ENCODE results near the gene TAS1R1. TPM values are rescaled to one million over a fixed set of nuclear protein-coding genes. Genes with fewer than 3 reads are reported as not detected.

Gene TAS1R1
- not detected for total RNA-seq

DNA sequence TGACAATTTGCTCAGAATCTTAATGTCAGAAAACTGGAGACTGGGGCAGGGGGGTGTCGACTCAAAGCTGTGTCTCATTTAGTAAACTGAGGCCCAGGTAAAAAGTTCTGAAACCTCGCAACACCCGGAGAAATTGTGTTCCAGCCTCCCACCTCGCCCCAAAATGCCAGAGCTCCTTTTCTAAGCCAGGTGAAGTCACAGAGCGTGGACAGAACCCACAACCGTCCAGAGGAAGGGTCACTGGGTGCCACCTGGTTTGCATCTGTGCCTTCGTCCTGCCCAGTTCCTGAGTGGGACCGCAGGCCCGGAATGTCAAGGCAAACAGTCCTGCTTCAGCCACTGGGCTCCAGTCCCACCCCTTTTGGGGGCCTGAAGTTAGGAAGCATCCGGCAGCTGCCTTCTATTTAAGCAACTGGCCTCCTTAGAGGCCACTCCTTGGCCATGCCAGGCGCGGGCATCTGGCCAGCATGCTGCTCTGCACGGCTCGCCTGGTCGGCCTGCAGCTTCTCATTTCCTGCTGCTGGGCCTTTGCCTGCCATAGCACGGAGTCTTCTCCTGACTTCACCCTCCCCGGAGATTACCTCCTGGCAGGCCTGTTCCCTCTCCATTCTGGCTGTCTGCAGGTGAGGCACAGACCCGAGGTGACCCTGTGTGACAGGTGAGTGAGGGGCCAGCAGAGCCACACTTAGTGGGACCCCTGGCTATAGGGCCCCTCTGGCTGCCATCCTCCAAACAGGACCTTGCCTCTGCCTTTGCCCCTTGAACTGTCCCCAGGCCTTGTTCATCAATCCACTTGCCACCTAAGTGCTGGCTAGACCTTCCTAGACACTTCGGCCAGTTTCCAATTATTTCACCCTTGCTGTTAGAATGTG is at the start of gene TAS1R1:
TAS1R1 (plus strand) TSS at position 401 of the 872 bp plus-strand sequence; CDS start at position 468, 67 bp downstream.
- no peak for DNase-seq (ENCODE audit: low read depth in 2 of 3, low spot score in 2 of 3)

DNA sequence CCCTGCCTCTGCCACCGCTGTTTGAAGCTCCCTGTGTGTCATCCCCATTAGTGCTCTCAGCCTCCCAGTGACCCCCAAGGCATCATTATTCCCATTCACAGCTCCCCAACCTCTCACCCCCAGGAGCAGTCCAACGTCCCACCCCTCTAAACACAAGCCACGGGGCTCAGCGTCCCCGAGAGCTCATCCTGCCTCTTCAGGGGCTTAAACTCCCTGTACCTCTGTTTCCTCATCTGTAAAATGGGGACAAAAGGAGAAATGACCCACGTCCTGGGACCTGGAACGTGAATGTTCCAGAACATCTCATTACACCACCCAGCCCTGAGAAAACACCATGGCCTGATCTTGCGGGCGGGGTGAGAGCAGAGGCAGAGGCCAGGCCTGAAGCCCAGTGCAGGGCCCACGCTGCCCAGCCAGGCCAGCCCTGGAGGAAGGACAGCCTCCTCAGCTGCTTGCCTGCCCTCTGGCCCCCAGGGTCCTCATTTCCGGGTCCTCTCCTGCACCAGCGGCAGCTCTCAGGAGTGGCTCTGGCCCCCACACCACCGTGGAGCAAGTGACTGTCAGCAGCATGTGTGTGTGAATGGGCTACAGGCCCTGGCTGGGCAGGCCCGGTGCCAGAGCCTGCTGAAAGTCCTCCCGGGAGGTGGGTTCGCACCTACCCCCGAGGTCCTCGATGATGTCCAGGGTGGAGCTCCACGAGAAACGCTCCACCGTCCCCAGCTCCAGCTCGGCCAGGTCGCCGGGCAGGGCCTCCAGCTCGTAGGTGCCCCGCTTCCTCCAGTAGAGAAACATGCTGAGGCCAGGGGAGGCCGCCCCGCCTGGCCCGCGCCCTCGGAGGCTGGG is 49.5 kb upstream of the TAS1R1 start:
- DNase-seq (ENCODE audit: low read depth in 2 of 3, low spot score in 2 of 3), result no peak

DNA sequence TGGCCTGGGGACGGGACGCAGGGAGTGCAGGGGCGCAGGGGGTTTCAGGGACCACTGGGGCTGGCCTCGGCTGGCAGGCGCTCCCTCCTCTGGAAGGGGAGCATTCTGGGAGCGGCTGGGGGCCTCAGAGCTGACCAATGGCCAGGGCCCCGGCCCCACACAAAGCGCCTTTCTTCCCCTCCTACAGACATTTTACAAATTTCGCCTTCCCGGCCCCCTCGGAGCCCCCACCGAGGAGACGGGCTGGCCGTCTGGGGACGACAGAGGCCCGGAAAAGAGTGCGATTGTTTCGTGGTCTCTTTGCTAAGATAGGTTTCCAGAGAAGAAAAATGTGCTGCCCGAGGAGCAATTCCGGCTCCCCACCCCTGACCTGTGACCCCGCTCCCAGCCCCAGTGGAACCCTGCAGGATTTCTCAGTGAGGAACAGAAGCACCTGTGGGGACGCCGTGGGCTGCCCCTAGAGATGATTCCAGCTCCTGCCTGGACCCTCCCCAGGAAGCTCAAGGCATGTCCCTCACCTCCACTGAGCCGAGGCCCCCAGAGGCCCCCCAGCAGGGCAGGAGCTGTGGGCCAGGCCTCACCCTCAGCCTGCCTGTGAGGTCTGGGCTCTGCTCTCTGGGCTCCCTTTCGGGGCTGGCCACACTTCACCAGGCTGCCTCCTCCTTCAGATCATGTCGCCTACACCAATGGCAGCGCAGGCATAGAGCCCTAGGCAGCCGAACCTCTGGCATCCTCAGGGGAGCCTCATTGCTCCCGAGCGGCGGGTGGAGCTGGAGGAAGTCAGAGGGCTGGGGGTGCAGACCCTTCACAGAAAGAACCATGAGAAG is 48.7 kb upstream of the TAS1R1 start:
- DNase-seq (ENCODE audit: low read depth in 2 of 3, low spot score in 2 of 3), result no peak

DNA sequence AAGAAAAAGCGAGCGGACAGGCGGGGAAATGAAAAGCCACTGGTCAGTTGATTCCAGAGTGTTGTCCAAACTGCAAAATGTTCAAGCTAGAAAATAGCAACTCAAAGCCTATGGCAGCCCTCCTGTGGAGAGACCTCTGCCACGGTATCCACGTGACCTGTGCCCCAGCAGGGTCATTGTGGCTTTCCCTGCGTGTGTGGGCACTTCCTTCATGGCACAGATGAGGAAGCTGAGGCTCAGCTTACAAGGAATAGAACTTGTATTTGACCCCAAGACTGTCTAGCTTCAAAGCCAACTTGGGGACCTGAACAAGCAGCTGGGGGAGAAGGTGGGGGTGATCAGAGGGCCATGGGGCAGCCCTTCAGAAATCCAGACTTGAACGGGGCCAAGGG is 48.1 kb upstream of the TAS1R1 start:
- no peak for DNase-seq (ENCODE audit: low read depth in 2 of 3, low spot score in 2 of 3)

DNA sequence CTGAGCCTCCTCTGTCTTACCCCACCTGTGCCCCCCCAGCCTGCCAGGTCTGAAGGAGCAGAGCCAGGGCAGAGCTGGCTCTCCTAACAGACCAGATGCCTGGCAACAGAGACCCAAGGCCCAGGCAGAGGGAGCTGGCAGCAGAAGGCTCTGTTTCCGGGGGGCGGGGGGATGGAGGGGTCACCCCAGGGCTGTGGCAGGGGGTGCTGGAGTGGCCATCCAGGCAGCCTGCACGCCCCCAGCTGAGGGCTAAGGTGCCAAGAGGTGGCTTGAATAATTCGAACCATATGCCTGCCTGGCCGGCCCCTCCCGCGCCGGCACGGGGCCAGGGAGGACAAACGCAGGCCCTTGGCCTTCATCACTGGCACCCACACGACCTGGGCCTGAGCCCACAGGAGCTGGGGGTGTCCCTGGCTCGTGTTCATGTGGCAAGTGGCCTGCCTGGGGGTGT is 47.6 kb upstream of the TAS1R1 start:
- DNase-seq (ENCODE audit: low read depth in 2 of 3, low spot score in 2 of 3), result no peak

DNA sequence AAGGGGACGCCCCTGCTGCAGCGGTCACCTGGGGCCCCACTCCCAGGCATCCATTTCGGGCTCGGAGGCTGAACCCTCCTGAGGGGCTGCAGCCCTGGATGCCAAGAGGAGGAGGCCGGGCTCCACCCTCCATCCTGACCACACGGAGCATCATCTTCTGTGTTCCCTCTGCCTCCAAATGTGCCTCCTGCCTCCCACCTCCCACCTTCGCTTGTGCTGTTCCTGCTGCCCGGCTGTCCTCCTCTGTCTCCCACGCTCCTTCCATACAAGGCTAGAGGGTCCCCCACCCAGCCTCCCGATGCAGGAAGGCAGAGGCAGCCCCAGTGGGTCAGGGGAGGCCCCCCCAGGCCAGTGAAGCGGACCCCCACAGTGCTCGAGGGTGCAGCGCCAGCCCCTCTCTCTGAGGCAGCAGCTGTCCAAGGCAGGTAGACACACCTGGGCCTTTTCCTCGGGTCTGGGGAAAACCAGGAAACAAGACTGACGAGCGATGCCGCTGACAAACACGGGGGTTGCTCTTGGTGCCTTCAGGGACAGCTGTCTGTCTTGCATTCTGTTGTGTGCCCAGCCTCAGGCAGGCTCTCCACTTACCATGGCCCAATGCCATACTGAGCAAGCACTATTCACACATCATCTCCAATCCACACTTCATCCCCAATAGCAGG is 46.8 kb upstream of the TAS1R1 start:
- DNase-seq (ENCODE audit: low read depth in 2 of 3, low spot score in 2 of 3), result no peak

DNA sequence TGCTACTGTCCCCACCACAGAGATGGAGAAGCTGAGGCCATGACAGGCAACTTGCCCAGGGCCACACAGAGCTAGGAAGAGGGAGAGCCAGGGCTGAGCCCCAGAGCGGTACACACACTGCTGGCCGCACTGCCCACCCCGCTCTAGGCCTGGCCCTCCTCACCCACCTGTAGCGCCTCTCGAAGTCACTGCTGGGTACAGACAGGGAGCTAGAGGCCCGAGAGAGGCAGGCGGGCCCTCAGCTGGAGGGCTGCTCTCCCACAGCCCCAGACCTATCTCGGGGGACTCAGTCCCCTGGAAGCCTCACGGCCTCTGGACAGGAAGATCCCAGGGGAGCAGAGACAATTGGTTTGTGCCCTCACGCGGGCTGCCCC is 46.3 kb upstream of the TAS1R1 start:
- DNase-seq (ENCODE audit: low read depth in 2 of 3, low spot score in 2 of 3), result no peak

DNA sequence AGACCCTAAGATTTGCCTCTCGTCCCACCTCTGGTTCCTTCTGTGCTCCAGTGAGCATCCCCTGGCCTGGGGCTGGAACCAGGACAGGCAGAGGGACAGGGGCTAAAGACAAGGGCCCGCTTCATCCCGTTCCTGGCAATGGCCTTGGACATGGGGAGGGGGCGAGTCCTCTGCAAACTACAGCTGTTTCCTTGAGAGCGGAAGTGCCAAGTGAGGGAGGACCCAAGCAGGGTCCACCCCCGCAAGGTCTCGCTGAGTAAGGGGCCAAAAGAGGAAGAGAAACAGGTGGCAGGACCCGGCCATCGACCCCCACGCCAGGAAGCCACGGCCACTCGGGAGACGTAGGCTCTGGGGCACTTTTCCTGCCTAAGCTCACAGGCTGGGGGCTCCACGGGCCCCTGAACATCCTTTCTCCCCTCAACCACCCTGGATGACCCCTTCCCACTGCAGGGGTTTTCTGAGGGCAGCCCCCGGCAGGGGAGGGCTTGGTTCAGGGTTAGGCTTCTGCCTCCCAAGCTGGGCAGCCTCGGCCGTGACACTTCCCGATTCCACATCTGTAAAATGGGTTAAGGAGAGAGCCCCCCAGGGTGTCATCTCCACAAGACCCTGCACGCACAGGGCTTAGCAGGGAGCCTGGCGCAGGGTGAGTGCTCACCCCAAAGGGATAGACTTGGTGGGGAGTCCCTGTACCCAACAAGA is 45.7 kb upstream of the TAS1R1 start:
- DNase-seq (ENCODE audit: low read depth in 2 of 3, low spot score in 2 of 3), result peak in 1 of 3 donors; percentile 69

DNA sequence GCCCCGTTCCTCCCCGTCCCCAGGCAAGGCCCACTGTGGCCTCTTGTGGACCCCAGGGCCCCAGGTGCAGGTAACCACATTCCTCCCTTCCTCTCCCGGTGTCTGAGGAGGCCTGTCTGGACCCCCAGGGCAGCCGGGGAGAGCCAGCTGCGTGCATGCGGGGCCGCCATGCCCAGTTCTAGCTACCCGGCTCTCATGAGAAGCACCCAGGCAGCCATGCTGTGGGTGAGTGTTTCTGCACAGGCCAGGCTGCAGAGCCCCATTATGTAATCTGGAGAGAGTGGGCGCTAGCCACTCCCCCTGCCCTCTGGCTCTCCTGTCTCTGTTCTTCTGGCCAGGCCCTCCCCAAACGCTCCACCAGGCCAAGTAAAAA is 45.2 kb upstream of the TAS1R1 start:
- DNase-seq (ENCODE audit: low read depth in 2 of 3, low spot score in 2 of 3), result no peak

DNA sequence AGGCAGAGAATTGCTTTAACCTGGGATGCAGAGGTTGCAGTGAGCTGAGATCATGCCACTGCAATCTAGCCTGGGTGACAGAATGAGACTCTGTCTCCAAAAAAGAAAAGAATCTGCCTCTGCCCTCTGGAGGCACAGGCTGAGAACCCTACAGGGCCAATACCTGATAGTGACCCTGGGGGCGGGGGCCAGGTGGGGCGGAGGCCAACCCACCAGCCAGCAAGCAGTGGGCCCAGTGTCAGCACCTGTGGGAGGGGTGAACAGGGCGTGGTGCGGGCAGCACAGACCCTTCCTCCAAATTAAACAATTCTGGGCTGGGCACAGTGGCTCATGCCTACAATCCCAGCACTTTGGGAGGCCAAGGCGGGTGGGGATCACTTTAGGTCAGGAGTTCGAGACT is 44.6 kb upstream of the TAS1R1 start:
- no peak for DNase-seq (ENCODE audit: low read depth in 2 of 3, low spot score in 2 of 3)

DNA sequence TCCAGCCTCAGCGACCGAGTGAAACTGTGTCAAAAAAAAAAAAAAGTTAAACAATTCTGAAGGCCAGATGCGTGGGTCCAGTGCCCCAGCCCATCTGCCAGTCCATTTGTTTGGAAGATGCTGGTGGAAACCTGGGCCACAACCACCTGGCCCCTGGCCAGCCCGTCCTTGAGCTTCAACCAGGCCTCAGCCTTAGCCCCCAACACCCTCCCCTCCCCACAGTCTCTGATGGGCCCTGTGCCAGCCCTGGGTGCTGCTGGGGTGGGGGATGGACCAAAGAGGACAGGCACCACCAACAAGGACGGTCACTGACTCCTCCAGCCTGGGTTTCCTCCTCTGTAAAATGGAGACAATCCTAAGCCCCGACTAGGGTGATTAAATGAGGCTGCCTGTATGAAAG is 44.1 kb upstream of the TAS1R1 start:
- DNase-seq (ENCODE audit: low read depth in 2 of 3, low spot score in 2 of 3), result no peak

DNA sequence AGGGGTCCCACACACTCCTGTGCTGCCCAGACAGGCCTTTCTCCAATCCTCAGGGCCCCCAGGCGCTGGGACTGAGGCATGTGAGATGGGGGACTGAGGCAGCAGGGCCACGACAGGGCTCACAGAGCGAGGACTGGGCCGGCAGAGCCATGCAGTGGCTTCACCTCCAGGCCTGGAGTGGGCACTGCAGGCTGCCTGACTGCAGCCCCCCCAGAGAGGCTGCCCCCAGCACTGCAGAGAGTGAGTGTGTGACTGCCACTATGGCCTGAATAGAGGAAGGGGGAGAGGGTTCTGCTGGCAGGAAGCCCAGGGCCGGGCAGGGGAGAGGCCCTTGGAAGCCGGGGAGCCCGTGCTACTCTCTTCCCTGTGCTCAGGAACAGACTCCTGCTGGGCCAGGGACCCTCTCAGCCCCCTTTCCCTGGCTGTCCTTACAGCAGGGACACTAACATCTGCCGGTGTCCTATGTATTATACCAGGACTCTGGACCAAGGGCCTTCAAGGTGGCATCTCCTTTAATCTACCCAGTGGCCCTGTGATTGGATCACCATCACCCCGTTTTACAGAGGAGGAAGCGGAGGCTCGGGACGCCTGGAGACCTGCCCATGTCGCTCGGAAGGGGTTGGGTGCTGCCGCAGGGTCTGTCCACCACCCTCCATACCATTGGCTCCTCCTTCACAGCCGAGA is 43.4 kb upstream of the TAS1R1 start:
- DNase-seq (ENCODE audit: low read depth in 2 of 3, low spot score in 2 of 3), result no peak

DNA sequence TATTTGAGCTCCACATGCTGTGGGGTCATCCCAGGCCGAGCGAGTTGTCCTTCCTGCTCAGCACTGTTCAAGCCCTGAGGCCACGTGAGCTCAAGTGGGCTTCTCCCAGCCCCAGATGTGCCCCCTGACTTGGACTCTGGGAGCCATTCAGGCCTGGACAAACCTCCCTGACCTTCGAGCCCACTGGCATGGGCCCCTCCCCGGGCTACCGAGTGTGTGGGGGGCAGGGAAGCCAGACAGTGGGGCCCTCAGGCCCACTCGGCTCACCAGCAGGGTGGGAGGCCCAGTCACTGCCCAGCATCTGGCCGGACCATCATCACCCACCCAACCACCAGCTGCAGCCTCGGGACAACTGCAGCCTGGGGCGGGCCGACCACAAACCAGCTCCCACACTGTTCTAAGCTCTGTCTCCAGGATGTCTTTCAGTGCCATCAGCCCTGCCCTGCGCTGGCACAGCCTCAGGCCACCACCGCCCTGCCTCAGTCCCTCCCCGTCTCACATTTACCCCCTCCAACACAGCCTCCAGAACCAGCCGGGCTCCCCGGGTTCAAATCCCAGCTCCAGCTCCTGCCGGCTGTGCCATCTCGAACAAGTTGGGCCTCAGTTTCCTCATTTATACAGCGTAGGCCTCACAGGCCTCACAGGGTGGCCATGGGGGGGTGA is 42.7 kb upstream of the TAS1R1 start:
- no peak for DNase-seq (ENCODE audit: low read depth in 2 of 3, low spot score in 2 of 3)

DNA sequence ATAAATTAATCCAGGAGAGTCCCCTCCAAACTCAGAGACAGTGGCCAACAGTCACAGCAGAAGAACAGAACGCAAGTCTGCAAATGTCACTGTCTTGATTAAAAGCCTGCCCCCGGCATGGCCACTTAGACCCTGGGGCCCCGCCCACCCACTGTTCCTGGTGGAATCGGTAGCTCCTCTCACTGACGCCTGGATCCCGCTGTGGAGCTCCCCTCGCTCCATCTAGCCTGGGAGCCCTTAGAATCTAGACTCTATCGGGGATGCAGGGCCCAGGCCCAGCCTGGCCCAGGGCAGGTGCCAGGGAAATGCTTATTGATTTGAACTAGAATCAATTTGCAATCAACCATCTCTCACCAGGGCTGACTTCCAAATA is 42.2 kb upstream of the TAS1R1 start:
- DNase-seq (ENCODE audit: low read depth in 2 of 3, low spot score in 2 of 3), result no peak

DNA sequence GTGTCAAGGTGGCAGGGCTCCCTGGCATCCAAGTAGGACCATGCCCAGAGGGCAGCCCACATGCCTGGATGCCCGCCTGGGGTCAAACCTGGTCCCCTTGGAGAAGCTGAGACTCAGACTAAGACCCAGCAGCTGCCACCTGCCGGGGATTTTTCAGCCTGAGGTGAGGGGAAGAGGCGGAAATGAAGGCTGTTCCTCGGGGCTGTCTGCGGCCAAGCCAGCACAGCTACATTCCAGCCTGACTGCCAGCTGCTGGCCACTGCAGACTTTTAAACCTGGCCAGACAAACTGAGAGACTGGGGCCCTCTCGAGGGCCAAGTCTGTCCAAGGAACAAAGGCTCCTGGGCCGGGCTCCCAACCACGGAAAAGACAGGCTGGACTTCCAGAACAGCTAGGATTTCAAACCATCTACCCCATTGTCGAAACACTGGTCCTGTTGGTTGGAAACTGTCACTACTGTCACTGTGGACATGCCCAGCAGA is 41.7 kb upstream of the TAS1R1 start:
- no peak for DNase-seq (ENCODE audit: low read depth in 2 of 3, low spot score in 2 of 3)

DNA sequence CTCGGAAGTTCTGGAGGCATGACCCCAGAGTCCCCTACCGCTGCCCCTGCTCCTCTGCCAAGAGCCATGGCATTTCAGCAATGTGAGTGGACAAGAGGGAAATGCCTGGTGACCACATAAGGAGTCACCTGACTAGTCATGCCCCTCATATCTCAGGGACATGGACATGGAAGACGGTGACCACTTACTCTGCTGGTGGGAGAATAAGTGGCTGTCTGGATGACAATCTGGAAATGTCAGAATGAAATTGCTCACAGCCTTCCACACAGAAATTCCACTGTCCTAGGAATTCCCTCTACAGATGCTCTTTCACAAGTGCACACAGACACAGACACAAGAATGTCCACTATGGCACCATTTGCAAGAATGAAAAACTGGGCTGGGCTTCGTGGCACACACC is 39.3 kb upstream of the TAS1R1 start:
- DNase-seq (ENCODE audit: low read depth in 2 of 3, low spot score in 2 of 3), result no peak

DNA sequence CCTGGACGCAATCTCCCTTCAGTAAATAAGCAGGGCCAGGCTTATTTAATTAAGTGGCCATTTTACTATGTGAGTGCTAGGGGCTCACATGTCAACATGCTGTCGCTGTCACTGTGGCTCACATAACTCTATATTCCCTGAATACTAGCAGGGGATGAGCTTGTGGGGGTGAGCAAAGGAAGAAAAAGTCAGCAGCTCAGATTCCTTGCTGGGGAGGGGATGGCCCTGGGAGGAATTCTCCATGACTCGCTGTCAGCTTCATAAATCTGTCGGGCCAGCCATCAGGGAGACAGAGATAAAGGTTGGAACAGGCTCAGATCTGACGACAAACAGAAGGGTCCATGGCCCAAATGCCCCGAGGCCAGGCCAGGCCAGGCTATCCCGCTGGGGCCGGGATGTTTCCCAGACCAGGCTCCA is 37.7 kb upstream of the TAS1R1 start:
- no peak for DNase-seq (ENCODE audit: low read depth in 2 of 3, low spot score in 2 of 3)

DNA sequence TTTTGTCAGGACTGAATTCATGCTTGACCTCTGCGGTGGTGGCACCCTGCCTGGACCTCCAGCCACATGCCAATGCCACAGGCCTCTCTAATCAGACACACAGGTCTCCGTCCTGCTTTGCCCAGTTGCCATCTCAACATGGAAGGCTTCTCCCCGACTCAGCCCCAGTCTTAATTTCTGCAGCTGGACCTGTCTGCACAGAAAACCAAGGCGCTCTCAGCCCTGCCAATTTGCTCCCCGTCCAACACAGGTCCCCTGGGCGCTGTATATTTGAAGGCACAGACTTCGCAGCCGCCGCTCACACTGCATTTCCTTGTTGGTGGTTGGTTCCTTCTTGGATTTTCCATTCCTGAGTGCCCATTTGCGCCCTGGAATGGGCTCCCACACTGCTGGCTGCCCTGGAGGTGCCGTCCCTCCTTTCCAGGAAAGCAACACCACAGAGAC is 35.6 kb upstream of the TAS1R1 start:
- DNase-seq (ENCODE audit: low read depth in 2 of 3, low spot score in 2 of 3), result no peak
